Sigmoid colon (tissue), 4 donors: ENCODE results near the gene MLPH.

ENCODE experiments used
- EP300 ChIP-seq, 4 donors: sonication (generic); formaldehyde crosslinking; IDR thresholded peaks; one replicate each; pipeline ENCODE4 v1.6.1; 2017; ENCODE audit warnings: antibody characterized with exemption in 4 of 4
- TF ChIP-seq, protein P1 (sequence below), 4 experiments: fragments of 450-650 bp in 3 of 4; fragments of 200-600 bp in 1 of 4; IDR thresholded peaks; one replicate each; pipeline ENCODE4 v1.5.1; 2016 to 2019; ENCODE audit warnings: antibody characterized with exemption in 4 of 4, mild to moderate bottlenecking in 3 of 4, moderate library complexity in 2 of 4

DNA sequence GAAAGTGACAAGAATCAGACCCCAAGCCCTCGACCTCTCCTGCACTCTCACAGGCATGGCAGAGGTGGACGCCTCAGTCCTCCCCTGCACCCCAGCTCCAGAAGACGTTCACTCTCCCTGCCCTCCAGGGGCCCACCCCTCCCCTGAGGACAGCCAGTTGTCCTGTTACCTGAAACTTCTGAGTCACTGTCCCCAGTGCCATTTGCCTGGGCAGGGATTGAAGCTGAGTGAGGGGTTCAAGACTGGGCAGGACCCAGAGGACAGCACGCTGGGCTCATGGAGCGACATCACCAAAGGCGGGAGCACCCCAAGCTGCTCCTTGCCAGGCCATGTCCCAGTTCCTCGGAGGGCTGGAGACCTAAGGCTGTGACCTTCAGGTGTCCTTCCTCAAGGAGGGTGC lies 38.9 kb upstream of the MLPH start:
- TF ChIP-seq, protein P1, sequence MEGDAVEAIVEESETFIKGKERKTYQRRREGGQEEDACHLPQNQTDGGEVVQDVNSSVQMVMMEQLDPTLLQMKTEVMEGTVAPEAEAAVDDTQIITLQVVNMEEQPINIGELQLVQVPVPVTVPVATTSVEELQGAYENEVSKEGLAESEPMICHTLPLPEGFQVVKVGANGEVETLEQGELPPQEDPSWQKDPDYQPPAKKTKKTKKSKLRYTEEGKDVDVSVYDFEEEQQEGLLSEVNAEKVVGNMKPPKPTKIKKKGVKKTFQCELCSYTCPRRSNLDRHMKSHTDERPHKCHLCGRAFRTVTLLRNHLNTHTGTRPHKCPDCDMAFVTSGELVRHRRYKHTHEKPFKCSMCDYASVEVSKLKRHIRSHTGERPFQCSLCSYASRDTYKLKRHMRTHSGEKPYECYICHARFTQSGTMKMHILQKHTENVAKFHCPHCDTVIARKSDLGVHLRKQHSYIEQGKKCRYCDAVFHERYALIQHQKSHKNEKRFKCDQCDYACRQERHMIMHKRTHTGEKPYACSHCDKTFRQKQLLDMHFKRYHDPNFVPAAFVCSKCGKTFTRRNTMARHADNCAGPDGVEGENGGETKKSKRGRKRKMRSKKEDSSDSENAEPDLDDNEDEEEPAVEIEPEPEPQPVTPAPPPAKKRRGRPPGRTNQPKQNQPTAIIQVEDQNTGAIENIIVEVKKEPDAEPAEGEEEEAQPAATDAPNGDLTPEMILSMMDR (IDR thresholded peaks at IDR 0.05), result no peak
- TF ChIP-seq EP300 (IDR thresholded peaks at IDR 0.05), result no peak
